NCI-H2081 treated with DMSO at 0.1 percent for 48 hours (cell line): ENCODE results near the gene TEX13B.
"Not testable (repeated sequence)": the region's sequence is repeated elsewhere in the genome, so short reads cannot be mapped to it uniquely, and the experiment has no call there.

Experiments used
- DNase-seq: peaks from one replicate; lab custom pipeline; 2025; lab: John Stamatoyannopoulos, UW

TEX13B gene, protein sequence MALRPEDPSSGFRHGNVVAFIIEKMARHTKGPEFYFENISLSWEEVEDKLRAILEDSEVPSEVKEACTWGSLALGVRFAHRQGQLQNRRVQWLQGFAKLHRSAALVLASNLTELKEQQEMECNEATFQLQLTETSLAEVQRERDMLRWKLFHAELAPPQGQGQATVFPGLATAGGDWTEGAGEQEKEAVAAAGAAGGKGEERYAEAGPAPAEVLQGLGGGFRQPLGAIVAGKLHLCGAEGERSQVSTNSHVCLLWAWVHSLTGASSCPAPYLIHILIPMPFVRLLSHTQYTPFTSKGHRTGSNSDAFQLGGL

DNA sequence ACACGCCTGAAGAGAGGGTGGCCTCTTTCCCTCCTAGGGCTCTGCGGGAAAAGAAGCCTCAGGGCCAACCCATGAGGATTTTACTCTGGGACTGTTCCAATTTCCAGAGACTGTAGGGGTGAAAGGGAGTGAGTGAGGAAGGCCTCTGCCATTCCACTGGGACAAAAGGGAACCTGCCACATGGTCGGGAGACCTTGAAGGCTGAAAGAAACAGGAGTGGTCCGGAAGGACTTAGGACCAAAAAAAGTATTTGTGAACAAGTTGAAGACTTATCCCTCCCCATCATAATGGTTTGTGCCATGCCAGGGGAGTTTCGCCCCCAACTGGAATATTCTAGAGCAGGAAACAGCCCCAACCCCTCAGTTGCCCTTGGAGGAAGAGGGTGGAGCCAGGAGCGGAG, at the start of gene TEX13B:
Gene TEX13B, minus strand, starts transcription at position 15 of the 400 bp plus-strand sequence. CDS start 243 bp downstream, outside the sequence.
- no peak for DNase-seq

DNA sequence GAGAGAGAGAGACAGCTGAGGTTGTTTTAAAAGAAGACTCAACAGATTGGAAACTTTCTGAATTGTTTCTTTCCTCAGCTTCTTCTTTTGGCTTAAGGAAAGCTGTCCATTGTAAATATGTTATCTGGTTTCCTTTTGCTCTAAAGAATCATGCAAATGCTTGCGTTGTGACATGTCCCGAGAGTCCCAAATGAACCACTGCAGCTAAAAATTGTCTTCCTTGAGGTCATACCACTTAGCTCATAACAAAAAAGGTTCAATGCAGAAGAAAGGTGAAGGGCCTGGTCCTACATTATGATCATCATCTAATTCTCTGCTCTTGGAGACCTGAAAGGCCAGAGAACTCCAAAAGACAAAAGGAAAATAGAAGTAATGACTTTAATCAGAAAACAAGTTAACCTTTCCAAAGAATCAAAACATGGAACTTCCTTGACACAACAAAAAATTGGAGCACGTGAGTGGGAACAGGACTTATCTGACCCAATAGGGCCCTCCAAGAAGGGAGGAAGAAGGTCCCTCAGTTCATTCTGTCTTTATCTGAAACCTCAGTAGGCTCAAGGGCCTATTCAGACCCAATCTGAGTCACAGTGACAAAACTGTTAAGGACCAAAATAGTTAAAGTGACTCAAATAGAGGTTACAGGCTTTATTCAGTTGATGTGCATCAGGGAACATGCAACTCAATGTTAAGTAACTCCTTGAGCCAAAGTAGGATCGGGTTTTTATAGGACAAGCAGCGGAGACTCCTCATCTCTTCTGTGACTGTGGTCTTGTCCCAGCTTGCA, 48.0 kb upstream of the TEX13B start:
- DNase-seq: no peak

DNA sequence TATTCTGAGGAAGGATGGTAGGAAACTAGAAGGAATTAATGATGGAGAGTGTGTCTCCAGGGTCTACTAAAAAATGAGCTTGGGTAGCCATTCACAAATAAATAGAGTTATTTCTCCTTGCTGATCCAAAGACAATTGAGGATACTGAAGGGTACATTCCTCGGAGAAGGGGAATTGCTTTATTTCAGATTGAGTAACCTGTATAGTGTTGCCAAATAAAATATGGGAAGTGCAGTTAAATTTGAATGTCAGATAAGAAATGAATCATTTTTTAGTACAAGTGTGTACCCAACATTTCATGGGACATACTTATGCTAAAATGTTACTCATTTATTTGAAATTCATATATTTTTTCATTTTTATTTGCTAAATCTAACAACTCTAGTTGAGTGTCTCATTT, 46.7 kb upstream of the TEX13B start:
- no peak for DNase-seq

DNA sequence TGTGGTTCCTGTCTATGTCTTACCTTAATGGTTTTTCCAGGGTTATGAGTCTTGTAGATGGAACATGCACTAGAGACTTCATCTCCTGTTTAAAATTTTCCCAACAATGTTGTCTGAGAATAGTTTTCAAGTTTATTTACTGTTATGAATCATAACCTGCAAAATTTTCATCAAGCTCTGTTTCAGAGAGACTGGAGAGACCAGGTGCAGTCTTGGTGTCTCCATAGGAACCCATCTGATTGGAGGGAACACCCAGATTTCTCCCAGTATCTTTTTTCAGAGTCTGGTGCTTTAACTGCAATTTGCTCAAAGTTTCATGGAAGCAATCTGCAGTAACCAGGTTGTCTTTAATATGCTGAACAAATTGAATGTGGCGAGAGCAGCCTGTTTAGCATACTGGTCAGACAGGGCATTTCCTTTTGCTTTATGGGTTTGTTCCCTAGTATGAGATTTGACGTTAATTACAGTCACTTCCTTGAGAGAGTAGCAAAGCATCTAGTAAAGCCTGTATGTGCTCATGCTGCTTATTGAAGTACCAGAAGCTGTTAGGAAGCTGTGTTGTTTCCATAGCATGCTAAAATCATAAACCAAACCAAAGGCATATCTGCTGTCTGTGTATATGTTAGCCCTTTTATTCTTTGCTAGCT, 43.9 kb upstream of the TEX13B start:
- DNase-seq: no peak

DNA sequence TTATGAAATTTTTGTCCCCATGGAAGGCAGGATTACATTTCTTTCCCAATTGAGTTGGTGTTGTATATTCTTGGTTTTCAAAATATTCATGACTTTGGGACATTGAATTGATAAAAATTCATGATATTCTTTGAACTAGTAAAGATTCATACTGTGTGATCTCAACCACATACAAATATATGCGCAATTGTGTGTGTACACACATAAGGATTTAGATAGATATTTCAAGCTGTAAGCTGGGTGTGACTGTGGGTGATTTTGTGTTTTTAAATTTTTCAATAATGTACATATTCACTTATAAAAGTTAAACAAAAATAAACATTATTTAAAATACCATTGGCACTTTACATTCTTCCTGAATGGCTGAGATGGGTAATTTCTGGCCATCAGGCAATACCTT, 43.2 kb upstream of the TEX13B start:
- DNase-seq: no peak

DNA sequence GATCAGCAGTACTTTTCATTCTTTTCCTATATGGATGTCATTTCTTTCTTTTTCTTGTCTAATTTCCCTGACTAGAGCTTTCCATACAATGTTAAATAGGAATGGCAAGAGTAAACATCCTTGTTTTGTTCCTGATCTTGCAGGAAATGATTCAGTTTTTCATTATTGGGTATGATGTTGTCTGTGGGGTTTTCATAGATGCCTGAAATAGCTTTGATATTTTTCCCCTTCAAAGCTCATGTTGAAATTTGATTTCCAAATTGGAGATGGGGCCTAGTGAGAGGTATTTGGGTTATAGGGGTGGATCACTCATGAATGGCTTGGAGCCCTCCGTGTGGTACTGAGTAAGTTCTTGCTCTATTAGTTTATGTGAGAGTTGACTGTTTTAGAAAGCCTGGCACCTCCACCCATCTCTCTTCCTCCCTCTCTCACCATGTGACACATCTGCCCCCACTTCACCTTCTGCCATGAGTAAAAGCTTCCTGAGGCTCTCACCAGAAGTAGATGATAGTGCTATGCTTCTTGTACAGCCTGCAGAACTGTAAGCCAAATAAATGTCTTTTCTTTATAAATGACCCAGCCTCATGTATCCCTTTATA, 40.4 kb upstream of the TEX13B start:
- DNase-seq: no peak

DNA sequence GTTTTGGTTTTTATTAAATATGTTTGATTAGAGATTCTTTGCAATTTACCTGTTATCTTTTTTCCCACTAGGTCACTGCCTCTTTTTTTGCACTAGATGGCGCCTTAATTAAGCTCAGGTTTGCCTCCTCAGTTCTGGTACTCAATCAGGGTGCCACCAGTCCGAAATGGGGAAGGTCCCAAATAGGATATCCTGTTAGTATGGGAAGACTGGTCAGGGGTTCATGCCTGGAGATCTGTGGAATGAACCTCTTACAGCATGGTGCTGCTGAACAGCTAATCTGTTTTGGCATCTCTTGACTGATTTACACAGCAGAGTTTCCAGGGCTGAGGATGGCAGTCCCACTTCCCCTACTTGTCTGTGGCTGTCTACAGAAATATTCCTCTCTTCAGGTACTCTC, 38.5 kb upstream of the TEX13B start:
- no peak for DNase-seq

DNA sequence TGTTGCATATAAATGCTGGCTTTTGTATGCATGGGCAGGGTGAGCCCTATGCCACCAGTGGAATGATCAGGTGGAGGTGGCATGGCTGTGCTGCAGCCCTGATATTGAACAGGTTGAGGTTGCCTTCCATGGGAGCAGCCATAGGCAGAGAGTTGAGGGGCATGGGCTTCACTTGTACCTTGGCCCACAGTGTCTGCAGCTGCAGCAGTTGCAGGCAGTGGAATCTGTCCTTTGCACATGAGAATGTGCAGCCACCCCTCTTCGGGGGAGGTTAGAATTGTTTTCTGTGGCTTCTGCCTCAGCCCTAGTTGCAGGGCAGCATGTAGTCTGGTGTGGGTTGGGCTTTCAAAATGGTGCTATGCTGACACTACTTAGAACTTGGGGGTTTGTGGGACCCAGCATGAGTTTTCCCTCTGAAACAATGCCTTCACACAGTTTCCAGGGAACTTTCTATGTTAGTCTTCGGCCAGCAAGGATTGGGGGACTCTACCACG, 37.3 kb upstream of the TEX13B start:
- no peak for DNase-seq

DNA sequence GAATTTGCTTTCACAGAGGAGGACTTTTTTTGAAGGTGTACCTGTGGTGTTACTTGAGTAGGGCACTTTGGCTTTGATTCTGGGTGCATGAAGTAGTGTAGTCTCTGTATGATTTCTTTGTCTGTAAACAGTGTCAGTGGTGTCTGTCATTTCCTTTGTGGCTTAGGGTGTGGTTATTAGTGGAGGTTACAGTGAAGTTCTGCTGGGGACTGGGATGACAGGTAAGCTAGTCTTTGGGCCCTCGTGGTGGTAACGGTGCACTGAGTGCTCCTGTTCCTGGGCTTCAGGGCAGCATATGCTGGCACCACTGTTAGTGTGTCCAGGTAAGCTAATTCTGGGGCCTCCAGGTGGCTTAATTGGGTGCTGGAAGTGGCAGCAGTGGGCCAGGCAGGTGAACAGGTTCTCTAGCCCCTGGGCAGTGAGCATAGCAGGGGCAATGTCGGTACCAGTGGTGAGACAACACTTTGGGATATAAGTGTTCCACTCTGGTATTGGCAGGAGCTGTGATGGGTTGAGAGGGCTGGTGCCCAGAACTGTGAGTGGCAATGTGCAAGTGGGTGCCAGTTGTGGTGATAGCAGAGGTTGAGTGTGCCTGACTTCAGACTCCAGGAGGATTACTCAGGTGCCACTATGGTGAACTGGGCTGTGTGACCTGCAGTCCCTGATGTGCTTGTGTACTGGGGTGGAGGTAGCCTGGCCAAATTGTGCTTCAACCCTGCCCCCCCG, 36.6 kb upstream of the TEX13B start:
- DNase-seq: no peak

DNA sequence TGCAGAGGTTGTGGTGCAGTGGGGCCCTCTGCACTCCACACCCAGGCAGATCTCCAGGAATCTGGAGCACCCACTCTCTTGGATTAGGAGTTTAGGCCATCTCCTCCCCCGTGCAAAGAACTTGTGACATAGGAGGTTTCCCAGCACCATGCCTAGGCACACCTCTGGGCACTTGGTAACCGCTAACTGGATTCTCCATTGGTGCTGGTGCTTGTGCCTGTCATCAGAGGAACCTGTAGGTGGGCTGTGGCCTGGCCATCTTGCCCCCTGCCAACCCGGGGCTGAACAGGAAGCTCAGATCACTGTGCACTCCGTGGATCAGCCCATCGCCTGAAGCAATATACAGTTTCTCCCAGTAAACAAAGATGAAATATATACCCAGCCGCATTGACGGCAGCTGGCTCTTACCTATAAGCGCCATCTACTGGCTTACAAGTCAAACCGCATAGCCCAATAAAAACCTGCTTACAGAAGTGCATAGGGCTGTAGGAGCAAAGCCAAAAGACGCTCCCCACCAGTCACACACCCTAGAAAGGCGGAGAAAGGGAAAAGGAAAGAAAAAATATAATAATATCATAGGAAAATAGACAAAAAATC, 19.1 kb upstream of the TEX13B start:
- peak; percentile 91 for DNase-seq

DNA sequence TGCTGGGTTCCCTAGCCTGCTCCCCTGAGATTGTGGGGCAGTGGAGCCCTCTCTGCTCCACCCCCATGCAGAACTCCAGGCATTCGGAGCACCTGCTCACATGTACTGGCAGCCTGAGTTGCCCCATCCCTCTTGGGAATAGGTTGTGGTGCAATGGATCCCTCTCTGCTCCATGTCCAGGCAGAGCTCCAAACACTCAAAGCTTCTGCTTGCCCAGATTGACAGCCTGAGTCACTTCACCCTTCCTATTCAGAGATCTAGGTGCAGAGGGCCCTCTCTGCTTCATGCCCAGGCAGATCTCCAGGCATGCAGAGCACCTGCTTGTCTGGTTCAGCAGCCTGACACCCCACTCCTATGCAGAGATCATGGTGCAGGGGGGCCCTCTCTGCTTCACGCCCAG, 18.6 kb upstream of the TEX13B start:
- no peak for DNase-seq

DNA sequence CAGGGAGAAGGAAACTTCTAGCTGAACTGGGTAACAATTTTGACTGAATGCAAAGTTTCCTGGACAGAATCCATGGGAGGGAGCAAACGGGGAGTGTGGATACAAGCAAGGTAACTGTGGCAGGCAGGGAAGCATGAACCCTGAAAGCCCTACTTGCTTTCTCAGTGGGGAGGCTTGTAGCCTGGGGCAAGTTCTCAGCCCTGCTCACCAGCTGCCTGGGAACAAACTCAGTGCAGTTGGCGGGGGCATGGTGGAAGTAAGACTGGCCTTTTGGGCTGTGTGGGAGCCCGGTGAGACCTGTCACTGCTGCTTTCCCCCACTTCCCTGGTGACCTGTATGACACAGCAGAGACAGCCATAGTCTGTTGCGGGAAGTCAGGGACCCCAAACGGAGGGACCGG, 14.0 kb upstream of the TEX13B start:
- no peak for DNase-seq

DNA sequence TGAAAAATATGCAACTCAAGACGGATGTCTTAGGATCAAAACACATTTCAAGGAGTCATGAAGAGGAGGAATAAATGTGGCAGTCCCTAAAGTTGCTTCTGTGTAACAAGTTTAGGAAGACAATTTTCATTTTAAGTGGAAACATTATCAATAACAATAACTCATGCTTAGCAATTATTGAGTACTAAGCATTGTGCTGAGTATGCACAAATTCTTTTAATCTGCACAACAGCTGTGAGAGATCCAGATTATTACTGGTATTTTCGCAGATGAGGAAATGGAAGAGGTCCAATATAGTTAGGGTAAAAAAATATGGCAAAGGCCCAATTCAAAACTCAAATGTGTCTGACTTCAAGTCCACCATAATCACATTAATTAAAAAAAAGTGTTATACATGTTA, 2.9 kb upstream of the TEX13B start:
- no peak for DNase-seq

DNA sequence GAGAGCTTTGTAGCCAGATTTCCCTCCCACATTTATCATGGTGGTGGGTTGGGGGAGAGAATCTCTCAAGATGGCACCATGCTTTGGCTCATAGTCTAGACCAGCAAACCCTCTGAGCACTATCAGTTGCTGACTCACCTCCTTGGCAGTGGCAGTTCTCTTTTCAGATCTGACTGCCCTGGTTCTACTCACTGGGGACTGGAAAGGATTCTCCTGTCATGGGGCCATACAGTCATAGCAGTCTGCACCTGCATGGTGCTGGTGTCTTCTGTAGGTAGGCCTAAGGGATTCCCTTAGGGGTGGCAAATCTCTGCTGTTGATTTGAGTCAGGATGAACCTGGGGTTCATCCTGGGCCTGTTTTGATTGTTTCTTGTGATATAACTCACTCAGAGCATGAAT, 2.6 kb downstream of the TEX13B start:
- no peak for DNase-seq

DNA sequence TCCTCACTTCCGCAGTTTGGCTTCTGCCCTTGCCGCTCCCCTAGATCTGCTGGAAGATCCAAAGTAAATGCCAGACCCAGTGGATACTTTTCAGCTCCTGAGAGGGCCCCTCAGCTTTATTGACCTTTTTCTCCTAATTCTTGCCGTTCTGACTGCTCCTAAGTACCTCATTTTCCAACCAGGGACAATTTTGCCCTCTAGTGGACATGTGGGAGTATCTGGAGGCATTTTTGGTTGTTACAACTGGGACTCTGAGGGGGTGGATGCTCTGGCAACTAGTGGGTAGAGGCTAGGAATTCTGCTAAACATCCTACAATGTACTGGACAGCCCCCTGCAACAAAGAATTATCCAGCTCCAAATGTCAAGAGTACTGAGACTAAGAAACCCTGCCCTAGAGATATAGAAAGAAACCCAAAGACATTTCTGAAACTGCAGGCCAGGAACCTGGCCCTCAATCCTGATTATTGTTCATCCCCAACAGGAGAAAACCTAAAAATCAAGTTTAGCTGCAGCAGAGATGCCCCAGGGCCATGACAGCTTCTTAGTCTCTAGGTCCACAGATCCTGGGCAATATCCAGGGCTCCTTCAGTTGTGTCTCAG, 3.4 kb downstream of the TEX13B start:
- no peak for DNase-seq

DNA sequence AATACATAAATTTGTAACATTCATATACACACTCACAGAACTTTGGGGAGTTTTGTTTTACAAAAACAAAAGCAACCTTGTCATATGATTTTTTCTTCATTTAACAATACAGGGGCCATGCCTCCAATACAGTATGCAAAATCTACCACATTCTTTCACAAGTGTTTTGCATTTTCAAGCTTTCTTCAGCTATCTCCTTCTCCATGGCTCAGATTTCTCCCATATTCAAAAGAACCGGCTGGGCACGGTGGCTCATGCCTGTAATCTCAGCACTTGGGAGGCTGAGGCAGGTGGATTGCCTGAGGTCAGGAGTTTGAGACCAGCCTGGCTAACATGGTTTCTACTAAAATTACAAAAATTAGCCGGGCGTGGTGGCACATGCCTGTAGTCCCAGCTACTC, 4.1 kb downstream of the TEX13B start:
- DNase-seq: no peak

DNA sequence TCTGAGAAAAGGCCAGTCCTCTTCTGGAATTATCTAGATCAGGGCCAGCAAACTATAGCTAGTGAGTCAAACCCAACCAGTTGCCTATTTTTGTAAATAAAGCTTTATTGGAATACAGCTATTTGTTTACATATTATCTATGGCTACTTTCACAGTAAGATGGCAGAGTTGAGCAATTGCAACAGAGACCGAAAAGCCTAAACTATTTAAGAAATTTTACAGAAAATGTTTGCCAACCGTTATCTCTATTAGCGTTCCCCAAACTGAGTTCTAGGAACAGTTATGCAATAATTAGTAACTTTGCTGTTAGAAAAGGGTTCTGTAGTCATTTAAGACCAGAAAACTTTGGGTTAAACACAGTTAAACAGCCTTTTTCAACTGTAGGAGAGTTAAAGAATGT, 10.5 kb downstream of the TEX13B start:
- DNase-seq: no peak

DNA sequence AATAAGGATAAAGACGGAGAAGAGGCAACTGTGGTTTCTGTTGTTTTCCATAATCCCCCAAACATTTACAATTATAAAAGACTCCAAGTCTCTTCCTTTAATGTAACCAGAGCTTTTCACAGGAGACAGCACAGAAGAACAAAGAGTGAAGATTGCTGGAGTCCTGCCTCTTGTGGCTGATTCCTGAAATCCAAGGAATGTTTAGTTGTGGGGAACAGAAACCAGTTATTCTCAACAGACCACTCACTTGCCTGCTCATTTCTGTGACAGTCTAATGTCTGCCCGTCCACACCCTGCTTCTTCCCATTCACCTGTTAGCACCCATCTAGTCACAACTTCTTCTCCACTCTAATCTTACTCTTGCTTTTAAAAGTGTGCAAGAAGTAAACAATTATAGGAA, 12.1 kb downstream of the TEX13B start:
- no peak for DNase-seq

DNA sequence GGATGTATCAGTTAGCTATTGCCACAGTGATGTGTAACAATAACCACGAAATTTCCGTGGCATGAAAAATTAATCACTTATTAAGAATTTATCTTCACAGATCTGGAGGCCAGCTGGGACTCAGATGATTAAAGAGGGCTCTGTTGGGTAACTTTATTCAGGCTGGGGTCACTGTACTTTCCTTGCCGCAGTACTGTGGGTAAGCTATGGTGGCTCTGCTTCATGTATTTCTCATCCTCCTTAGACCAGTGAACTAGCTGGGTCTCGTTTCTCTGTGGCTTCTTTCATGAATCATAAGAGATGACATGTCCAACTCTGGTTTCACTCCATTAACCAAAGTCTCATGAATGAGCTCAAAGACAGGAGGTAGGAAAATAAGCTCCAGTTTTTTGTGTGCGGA, 13.5 kb downstream of the TEX13B start:
- no peak for DNase-seq

DNA sequence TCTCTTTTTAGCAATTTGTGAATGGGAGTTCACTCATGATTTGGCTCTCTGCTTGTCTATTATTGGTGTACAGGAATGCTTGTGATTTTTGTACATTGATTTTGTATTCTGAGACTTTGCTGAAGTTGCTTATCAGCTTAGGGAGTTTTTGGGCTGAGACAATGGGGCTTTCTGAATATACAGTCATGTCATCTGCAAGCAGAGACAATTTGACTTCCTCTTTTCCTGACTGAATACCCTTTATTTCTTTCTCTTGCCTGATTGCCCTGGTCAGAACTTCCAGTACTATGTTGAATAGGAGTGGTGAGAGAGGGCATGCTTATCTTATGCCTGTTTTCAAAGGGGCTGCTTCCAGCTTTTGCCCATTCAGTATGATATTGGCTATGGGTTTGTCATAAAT, 26.8 kb downstream of the TEX13B start:
- DNase-seq: not testable (repeated sequence)

DNA sequence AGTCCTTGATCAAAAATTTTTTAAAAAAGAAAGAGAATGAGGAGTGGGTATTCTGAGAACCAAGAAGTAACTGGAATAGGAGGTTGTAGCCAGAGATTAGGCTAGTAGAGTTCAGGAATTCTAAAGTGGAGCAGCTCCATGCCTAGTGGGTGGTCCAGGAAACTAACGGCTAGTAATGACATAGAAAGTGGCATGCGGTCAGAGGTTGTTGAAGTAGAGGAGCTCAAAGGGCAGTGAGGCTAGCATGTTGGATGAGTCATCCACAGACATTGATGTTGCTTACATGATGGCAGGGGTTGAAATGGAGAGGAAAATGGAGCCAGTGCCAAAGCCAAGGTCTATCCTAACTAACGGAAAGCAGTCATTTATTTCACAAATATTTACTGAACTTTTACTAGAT, 42.1 kb downstream of the TEX13B start:
- no peak for DNase-seq
